Activated T-cell treated with anti-CD3 and anti-CD28 coated beads for 4 hours (primary cell): ENCODE data around the gene RFC2.
"Not testable (repeated sequence)": the region's sequence is repeated elsewhere in the genome, so short reads cannot be mapped to it uniquely, and the experiment has no call there.

Source experiments
- DNase-seq: peaks from one replicate; pipeline ENCODE4 v3.0.0-alpha.2; 2020

Gene RFC2

GRCh38 chr7:74215921-74216320 is 38.3 kb downstream of the RFC2 start:
- DNase-seq = no peak

DNA sequence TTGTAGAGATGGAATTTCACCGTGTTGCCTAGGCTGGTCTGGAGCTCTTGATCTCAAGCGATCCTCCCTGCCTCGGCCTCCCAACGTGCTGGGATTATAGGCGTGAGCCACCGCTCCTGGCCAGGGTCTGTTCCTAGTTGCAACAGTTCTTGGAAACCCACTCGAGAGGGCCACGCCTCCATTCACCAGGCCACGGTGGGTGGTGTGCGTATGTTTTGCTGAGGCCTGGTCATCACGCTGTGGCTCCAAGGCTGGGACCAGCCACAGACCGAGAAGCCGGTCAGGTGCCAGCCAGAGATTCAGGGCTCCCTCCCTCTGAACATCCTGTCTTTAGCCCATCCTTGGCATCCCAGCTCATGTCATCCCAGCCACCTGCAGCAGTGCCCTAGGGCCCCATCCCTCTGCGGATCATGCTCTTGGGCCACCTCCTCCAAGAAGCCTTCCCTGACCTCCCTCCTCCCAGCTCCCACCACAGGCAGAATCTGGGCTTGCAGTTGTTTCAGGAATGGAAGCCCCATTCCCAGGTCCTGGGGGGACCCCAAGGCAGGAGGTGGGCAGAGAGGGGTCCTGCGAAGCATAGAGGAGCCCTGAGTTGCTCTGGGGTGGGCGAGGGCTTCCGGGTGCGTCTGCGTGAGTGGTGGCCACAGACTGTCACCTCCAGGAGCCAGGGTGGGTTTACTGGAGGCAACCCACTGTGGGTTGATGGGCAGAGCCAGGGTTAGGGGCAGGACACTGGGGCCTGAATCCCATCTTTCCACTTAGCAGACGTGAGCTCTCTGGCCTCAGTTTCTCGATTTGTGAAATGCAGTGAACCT is 39.2 kb downstream of the RFC2 start:
- no peak for DNase-seq

- no peak for DNase-seq
Measured at GRCh38 chr7:74212661-74213060, 41.5 kb downstream of the RFC2 start.

DNA sequence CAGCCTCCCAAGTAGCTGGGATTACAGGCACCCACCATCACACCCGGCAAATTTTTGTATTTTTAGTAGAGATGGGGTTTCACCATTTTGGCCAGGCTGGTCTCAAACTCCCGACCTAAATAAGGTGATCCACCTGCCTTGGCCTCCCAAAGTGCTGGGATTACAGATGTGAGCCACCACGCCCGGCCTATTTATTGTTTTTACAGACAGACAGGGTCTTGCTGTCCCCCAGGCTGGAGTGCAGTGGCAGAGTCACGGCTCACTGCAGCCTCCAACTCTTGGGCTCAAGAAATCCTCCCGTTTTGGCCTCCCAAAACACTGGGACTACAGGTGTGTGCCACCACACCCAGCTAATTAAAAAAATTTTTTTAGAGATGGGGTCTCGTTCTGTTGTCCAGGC is 46.0 kb downstream of the RFC2 start:
- DNase-seq = not testable (repeated sequence)

DNA sequence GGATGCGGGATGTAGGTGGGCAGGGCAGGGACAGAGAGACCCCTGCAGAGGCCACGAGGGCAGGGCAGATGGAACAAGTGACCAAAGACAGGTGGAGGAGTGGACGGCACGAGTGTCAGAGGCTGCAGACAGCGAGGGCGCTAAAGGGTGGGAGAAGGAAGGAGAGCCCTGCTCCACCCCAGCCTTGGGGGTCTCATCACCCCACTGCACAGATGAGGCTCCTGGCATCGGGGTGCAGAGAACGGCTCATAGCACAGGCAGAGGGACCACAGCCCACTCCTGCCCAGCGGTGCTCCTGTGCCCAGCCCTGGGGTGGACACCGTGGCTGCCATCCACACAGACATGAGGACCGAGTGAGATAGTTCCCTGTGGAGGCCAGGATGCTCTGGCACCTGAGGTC is 46.6 kb downstream of the RFC2 start:
- no peak for DNase-seq

DNA sequence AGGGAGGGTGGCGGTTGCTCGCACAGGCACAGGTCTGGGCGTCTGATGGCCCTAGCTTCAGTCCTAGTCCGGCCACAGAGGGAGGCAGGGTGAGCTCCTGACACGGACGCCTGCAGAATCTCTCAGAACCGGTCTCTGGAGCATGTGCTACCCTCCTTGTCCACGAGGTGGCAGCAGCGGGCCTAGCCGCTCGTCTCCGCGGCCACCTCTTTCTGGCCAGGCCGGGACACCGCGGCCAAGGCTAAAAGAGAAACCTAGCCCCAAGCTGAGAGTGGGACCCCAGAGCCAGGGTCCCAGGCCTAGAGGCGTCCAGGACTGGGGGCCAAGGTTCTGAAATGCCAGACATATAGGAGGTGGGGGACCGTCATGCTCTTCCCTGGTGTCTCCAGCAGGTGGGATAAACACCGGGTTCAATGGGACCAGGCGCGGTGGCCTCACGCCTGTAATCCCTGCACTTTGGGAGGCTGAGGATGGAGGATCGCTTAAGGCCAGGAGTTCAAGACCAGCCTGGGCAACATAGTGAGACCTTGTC is 47.5 kb downstream of the RFC2 start:
- DNase-seq = peak; percentile 73

- not testable (repeated sequence) for DNase-seq
Measured at GRCh38 chr7:74206052-74206451, 48.1 kb downstream of the RFC2 start.

- DNase-seq = no peak
Measured at GRCh38 chr7:74203956-74204618, 50.1 kb downstream of the RFC2 start.

DNA sequence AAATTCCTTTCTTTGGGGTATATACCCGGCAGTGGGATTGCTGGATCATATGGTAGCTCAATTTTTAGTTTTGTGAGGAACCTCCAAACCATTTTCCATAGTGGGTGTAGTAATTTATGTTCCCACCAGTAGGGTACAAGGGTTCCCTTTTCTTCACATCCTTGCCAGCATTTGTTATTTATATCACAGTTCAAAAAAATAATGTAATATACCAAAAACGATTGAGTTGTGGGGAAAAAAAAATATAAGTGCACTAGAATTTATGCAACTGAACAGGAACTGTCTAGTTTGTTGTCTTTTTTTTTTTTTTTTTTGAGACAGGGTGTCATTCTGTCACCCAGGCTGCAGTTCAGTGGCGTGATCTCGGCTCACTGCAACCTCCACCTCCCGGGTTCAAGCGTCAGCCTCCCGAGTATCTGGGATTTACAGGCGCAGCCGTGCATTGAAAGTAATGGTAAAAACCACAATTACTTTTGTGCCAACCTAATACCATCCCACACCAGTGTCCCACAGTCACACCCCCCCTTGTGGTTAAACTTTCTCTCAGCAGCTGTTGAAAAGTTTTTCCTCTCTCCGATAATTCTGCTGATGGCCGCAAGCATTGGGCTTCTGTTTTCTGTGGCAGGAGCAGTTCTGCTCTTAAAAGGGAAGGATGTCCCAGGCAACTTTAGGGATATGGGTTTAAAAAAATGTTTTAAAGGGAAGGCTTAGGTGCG is 51.2 kb downstream of the RFC2 start:
- DNase-seq = no peak

DNA sequence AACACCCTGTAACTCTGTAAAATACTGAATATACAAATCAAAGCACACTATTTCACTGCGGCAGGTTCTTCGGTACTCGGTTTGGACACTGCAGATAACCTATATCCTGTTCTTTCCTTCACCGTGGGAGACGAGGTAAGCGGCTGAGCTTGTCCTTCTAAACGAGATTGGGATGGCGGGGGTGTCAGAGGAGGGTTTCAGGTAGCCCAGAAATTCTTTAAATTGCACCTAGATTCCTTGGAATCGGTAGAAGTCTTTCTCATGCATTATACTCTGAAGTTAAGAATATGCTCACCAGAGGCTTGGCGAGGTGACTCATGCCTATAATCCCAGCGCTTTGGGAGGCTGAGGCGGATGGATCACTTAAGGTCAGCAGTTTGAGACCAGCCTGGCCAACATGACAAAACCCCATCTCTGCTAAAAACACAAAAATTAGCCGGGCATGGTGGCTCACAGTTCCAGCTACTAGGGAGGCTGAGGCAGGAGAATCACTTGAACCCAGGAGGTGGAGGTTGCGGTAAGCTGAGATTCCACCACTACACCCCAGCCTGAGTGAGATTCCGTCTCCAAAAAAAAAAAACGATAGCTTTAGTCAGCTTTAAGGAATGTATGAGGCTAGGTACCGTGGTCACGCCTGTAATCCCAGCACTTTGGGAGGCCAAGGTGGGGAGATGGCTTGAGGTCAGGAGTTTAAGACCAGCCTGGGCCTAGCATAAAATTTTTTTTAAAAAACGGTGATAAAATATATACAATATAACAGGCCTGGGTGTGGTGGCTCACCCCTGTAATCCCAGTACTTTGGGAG is 54.4 kb downstream of the RFC2 start:
- no peak for DNase-seq

DNA sequence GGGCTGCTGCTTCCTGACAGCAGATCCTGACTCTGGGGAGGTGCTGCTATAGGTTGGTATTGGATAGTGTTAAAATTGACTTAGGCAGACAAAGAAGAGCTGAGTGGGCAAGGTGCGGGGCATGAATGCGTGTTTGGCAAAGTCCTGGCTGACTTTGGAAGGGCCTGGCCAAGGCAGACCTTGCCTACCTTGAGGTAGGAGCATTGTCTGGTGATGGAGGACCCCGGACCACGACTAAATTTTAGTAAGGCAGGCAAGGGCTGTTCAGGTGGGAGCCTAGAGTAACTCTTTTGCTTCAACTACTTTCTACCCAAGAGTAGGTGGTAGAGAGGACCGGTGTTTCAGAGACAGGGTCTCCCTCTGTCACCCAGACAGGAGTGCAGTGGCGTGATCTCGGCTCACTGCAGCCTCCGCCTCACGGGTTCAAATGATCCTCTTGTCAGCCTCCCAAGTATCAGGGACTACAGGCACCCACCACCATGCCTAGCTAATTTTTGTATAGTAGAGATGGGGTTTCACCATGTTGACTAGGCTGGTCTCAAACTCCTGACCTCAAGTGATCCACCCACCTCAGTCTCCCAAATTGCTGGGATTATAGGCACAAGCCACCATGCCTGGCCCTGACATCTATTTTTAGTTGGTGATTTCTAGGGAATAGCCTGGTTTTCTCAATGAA is 56.6 kb downstream of the RFC2 start:
- DNase-seq = no peak

DNA sequence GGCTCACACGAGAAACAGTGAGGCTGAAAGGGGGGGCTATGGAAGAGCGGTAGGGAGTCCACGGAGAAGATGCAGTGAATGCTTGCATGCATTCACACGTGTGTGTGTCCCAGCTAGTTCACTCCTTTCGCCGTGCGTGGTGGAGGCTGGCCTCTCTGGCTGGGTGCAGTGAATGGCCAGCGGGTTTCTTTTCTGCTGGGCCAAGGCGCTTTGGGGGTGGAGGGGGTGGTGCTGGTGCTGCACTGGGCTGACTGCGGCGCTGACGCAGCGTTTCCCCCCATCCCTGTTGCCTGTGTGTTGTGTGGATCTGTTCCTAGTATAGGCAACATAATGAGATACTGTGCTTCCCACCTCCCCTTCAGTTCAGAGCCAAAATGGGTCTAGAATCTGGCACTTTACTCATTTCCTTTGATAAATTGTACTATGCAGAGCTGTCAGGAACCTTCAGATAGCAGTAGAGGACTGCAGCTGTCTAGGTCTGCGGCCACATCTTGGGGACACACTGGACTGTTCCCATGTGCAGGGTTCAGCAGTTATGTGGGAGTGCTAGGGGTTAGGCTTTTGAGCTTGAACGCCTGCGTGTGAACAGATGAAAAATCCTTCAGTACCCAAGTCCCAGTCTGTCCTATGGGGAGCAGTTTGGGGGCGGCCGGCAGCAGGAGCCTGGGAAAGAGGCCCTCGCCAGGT is 58.1 kb downstream of the RFC2 start:
- not testable (repeated sequence) for DNase-seq

DNA sequence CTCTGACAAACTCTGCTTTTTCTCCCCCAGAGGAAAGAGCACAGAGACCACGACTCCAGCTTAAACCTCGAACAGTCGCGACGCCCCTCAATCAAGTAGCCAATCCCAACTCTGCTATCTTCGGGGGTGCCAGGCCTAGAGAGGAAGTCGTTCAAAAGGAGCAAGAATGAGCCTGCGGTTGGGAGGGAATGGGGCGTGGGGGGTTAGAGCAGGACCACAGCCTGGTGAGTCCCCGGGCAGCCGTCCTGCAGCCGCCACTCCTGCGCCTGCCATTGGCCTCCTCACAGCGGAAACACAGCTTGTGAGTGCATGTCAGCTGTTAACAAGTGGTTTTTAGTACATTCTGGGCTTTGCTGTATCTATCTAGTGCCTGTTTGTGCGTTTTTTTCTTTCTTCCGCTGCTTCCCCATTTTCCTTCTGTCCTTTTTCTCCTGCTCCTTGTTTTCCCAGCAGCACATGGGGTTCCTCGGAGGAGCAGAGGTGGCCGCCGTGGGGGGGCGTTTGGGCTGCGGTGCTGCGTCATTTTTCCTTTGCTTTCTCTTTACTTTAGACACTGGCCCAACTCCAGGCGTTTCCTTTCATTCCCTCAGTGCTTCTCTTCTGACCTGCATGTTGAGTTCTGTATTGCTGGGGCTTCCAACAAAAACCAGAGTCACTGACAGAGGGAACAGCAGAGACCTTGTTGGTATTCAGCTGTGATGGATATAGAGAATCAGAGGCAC is 58.9 kb downstream of the RFC2 start:
- DNase-seq = not testable (repeated sequence)

DNA sequence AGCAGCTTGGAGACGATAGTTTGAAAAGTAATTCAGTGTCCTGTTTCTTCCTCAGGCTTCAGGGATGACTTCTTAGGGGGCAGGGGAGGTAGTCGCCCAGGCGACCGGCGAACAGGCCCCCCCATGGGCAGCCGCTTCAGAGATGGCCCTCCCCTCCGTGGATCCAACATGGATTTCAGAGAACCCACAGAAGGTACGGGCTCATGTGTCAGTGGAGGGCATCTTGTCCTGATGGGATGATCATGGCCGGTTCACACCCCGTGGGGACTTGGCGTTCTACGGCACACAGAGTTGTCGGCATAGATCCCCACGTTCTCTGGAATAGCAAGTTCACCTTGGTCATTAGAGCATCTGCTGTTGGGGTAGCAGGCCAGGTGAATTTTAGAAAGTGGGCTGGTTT is 59.5 kb downstream of the RFC2 start:
- DNase-seq = no peak

GRCh38 chr7:74193913-74194312 is 60.3 kb downstream of the RFC2 start:
- DNase-seq = no peak

DNA sequence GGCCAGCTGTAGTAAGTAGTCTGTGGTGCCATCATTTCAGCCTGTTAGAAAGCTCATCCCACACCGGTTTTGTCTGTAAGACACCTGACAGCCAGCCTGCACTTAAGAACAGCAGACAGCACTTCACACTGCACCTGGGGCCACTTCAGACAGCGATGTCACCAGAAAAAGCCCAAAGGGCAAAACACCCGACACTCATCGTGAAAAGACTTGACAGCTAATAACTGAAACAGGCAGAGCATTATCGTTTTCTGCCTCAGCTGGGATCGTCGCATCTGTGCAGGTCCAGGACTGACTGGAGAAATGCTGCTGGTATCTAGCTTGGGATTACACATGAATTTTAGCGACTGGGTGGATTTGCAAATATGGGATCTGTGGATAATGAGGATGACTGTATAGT is 61.1 kb downstream of the RFC2 start:
- DNase-seq = no peak

GRCh38 chr7:74191231-74191630 is 63.0 kb downstream of the RFC2 start:
- no peak for DNase-seq

- DNase-seq = no peak
Measured at GRCh38 chr7:74190259-74190658, 63.9 kb downstream of the RFC2 start.

DNA sequence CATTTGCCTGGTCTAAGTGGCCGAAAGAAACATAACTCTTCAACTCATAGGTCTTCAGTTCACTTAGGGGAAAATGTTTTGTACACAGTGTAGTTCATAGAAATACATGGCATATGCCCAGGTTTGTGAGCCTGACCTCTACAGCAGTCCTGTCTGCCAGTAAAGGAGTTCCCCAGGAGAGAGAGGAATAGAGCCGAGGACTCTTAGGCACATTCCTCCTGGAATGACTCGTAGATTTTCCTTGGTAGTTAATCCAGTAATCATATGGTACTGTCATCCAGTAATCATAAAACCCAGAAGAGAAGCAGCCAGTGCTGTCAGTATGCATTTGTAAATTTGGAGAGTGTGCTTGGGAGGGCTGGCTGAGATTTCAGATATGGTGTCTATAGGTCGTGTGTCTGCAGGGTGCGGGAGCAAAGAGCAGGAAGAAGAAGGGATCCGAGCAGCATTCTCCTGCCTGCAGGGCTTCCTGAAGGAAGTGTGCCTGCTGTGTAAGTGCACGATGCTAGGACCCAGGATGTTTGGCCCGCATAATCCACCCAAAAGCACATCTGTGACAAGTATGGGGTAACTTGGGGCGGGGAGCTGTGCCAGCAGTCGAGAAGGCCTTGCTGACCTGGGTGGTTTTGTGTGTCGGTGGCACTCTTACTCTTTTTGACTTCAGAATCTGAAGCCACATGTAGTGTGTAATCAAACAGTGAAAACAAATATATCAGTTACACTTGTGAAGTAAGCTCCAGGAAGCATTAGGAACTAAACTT is 66.1 kb downstream of the RFC2 start:
- DNase-seq = no peak

- DNase-seq = no peak
Measured at GRCh38 chr7:74185636-74186035, 68.6 kb downstream of the RFC2 start.
